Stimulated activated CD8-positive, alpha-beta memory T cell treated with anti-CD3 and anti-CD28 coated beads, Interleukin-15, amount 100 ng/mL, for 4 hours (primary cell): ENCODE results near the gene PEA15.
A peak's percentile ranks its signal among the peaks of the same experiment; 100 is the strongest.

ENCODE experiments used
- DNase-seq, 2 donors: peaks; one replicate each; pipeline ENCODE4 v3.0.0-alpha.2; 2020; ENCODE audit warnings: low read depth in 2 of 2

The PEA15 gene

DNA sequence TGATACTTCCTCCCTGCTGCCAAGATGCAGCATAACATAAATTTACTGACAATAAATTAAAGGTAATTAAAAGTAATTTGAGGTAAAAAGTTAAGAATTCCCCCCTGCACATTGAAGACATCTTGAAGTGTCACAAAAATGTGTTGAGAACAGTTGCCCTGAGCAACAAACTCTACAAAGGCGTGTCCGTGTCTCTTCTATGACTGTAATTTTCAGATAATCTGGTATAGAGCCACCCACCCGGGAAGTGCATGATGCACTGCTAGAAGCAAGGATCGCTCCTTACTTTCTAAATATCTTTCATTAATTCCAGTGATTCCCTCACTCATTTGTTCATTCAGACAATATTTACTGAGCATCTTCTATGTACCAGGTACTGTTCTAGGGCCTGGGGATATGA, 25.8 kb upstream of the PEA15 start:
- no peak for DNase-seq

DNA sequence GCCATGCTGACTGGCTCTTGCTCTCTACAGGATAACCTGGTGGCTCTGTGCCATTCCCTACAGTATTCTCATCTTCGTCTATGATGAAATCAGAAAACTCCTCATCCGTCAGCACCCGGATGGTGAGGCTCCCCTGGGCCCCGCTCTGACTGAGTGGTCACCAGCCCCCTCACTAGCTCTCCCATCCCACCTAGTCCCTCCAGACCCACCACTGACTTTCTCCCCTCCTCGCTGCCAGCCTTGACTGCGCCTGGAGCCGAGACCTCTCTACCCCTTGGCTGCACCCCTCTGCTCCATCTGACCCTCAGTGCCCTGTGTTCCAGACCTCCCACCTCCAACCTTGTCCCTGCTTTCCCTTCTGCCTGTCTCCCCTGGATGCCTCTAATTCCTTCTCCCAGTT, 18.9 kb upstream of the PEA15 start:
- DNase-seq, result no peak

DNA sequence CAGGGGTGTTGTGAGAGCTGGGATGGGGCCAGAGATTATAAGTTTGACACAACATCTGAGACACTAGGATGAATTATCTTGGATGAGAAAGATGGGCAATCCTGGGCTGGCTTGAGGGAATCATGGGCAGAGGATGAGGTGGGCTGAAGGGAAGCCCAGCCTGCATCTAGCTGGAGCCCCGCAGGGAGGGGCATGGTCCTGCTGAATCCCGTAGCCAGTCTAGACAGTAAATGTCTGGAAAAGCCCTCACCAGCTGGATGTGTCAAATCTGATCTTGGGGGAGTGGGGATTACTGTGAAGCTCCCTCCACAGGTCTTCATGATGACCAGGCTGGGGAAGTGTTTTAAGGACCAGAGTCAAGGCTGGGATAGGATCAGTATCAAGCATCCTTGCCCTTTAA, 18.5 kb upstream of the PEA15 start:
- no peak for DNase-seq

DNA sequence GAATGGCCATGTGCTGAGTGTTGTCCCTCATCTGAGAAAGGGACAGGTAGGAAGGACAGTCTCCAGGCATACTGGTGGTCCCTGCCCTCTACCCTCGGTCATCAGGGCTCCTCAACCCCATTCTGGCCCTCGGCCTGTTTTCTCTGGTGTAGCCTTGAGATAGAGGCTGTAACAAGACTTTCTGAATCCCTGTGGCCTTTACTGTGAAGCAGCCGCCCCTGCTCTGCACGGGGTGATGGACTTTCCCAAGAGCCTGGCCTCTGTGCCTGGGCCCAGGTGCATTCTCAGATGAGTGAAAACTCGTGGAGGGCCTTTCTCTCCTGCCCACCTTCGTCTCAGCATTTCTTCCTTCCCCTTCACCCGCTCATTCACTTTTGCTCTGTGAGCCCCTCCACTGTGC, 17.8 kb upstream of the PEA15 start:
- no peak for DNase-seq

DNA sequence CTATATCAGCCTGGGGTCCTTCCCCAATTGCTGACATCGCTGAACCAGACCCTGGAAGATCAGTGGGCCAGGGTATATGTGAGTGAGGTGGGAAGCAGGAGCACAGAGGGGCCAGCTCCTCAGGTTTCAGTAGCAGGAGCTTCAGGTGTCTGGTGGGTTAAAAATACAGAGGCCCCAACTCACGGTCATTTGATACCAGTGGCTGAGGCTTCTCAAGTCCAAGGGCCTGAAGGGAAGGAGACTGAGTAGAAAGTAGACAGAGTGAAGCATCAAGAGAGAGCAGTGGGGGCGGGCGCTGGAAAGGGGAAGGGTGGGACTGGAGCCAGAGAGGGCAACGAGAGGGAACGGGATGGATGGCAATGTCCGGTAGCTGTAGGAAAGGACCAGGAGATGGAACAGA, 16.8 kb upstream of the PEA15 start:
- DNase-seq, result no peak

DNA sequence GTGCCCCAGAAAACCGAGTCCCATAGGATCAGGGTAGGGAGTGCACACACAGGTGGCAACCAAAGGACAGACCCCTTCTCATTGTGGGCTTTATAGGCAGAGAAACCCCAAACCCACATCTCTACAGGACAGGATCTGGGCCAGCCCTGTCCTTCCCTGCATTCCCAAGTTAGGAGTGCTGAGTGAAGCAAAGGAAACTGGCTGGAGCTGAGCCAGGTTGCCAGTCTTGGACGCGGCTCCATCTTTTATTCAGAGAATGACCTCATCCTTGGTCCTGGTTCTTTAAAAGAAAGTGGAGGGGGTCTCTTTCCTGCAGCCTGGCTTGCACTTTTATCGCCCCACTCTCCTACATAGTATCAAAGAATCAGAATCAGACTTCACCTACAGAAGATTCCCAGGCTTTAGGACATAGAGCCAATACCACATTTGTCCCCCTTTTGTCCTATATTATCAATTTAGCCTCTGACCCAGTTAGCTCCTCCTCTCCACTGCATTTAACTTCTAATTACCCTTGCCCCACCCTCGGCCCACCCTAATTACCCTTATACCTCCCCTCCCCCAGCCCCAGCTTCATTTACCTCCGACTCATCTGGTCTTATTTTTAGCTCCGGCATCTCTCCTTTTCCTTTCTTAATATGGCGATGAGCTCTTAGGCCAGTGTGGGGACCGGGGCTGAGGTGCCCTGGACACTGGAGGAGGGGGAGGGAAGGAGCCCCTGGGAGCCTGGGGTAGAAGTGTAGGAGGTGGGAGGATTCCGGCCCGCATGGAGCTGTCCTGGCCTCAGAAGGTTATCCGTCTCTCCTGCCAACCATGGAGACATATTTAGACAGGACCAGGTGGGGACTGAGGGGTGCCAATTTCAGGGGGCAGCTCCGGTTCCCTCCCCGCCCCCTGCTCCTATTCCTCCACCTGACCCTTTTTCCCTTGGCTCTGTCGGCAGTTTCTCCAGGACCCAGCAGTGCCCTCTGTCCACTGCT, 15.2 kb upstream of the PEA15 start, which contains the start of gene CASQ1:
Gene CASQ1, plus strand, starts transcription at position 927 of the 977 bp plus-strand sequence. CDS start 177 bp downstream, outside the sequence.
- DNase-seq, result no peak

DNA sequence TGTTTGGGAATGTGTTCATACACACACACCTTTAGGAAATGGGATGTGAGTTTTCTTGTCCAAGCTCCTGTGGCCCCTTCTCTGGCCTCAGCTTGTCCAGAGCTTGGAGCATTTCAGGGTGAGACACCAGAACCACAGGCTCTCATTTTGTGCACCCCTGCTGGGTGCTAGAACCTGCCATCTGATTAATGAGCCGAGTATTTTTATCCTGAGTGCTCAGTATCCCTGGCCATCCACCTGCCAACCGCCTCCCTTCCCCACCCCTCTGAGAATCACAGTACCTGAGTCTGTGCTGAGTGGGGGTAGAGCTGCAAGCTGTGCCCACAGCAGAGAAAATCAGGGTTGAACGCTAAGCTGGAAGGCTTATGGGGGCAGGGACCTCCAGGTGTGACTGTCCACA, 13.4 kb upstream of the PEA15 start:
- DNase-seq, result no peak

DNA sequence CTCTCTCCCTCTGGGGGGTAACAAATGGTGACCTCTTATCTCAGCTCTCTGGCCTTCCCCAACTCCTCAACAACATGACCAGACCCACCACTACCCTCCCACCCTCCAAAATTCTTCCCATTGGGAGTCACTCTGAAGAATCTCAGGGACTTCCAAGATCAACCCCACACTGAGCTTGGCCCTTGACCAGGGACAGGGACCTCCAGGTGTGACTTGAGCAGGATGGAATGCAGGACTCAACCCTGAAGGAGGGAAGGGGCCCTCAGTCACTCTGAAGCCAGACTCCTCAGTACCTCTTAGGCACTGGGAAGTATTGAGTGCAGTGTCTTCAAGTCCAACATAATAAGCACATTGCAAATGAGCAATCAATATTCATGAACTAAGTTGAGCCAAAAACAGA, 12.9 kb upstream of the PEA15 start:
- DNase-seq, result no peak

DNA sequence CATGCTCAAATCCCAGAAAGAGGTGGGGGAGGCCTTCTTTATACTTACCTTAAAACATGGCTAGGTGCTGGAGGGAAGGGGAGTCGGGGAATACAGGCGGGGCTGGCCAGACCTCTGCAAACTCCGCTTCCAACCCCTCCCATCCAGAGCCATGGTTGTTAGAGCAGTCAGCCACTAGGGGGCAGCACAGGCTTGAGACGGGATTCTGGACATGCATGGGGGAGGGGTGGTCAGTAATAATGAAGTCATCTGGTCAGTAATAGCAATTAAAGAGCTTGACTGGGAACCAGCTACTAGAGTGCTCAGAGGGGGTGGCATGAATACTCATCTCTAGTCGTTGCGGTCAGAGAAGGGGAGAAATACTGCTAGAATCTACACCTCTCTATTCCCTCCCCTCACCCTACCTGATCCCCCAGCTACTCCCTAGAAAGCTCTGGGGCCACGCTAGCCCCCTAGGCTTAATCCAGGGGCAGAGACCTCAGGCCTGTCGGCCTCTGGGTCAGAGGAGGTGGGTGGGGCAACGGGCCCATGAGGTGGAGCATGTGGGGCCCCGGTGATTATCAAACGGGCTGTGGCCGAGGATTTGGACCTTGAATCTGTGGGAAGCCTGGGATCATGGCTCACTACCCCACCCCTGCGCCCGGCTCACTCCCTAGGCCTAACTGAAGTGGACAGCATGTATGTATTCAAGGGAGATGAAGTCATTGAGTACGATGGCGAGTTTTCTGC, 11.9 kb upstream of the PEA15 start:
- peak; percentile 40 to 65 for DNase-seq

DNA sequence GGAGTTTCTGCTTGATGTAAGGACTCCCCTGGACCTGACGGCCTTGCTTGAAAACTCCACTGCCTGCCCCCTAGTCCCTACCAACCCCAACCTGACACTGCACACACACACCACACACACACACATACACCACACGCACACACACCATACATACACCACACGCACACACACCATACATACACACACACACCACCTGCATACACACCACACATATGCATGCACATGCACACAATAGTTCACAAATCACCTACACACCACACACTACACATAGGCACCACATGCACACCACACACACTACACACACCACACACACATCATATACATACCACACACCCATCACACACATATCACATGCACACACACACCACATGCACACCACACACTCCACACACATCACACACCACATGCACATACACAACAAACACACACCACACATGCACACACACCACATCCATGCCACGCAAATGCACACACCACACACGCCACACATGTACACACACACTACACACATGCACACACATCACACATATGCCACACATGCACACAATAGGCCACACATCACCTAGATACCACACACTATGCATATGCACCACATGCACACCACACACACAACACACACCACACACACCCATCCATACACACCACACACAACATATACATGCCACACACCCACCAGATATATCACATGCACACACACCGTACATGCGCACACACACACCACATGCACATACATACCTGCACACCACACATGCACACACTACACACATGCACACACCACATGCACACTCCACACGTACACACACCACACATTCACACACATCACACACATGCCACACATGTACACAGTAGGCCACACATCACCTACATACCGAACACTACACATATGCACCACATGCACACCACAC, 11.1 kb upstream of the PEA15 start:
- DNase-seq, result no peak

DNA sequence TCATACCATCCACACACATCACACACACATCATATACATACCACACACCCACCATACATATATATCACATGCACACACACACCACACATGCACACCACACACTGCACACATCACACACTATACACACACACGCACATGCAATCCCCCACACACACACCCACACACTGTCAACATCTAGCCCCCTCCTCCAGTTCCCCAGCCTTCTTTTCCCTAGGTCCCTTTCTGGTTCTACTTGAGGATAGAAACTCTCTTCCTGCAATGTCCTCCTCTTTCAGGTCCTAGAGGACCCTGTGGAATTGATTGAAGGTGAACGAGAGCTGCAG, 10.5 kb upstream of the PEA15 start:
- DNase-seq, result no peak

DNA sequence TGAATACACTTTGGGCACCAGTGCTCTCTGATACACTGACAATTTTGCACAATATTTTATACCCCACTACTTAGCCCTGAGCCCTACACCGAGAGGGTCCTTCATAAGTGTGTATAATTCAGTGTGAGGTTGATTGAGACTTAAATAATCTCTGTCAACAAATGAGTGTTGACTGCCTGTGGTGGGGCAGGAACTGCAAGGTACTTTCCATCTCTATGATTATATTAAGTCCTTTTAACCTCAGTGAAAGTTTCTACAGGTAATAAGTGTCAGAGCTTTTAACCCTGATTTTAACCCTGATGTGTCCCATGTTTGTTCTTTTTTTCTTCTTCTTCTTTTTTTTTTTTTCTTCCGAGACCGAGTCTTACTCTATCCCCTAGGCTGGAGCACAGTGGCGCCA, 9.0 kb upstream of the PEA15 start:
- DNase-seq, result no peak

DNA sequence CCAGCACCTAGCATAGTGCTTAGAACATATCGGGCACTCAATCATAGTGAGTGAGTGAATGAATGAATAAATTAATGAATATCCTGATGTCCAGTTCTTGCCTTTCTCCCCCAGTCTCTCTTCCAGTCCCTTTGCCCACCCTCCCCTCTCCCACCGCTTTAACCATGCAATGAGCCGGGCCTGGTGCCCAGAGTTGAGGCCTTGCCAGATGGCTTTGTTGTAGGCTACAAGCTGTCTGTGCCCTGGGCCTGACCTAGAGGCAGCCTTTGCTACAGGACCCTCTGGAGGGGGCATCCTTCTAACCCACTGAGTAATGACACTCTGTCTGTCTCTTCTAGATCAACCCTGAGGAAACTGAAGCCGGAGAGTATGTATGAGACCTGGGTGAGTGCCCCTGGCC, 8.0 kb upstream of the PEA15 start:
- no peak for DNase-seq

DNA sequence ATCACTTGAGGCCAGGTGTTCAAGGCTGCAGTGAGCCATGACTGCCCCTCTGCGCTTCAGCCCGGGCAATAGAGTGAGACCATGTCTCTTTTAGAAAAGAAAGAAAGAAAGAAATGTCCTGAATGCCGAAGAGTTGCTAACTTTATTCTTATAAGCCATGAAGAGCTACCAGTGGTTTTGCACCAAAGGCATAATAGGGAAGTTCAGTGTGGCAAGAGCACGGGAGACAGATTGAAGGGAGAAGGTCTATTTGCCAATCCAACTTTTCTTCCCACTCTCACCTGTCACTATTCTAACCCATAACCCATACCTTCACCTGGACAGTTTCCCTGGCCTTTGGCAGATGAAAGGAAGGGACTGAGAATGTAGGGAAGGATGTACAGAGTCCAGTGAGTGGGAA, 4.4 kb upstream of the PEA15 start:
- no peak for DNase-seq

DNA sequence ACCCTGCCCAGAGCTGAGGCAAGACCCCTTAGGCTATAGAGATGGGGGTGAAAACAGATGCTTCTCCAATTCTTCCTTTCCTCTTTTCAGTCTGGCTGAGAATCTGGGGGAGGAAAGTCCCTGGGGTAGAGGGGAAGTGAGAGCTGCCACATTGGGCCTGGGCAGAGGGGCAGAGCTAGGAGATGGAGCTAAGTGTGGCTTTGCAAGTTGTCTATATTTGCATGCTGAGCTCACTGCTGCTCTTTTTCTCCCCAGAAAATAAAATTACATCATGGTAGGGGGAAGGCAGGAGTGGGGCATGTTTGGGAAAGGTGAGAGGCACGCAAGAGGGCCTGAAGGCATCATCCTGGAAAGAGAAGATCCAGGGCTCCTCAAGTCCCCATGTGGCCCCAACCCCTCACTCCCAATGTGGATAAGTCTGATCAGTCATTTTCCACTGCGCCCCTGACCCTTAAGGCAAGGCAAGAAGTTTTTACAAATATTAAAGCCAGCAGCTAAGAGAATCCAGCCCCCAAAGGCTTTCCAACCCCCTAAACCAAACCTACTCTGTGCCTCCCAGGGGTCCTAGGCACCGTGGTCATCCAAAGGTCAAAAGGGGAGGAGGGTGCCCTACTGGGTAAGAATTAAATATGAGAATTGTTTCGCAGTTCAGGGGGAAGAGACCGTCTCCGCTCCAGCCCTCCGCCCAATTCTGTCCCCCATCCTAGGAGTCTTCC, 500 bp upstream of the PEA15 start:
- no peak for DNase-seq

DNA sequence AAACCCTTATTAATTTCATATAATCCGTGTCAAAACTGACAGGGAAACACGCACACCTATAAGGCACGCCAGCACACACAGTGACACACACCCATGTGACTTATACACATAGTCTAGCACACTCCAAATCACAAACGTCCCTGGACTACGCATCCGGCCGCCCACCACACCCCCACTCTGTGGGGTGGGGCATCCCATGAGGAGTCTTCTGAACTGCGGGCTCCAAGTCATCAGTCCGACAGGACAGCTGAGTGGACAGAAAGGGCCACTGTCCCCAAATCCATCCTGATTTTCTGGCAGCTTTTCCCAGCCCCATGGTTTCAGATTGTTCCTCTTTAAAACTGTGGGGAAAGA, 829 bp downstream of the PEA15 start:
- DNase-seq, result peak; percentile 29 to 40

DNA sequence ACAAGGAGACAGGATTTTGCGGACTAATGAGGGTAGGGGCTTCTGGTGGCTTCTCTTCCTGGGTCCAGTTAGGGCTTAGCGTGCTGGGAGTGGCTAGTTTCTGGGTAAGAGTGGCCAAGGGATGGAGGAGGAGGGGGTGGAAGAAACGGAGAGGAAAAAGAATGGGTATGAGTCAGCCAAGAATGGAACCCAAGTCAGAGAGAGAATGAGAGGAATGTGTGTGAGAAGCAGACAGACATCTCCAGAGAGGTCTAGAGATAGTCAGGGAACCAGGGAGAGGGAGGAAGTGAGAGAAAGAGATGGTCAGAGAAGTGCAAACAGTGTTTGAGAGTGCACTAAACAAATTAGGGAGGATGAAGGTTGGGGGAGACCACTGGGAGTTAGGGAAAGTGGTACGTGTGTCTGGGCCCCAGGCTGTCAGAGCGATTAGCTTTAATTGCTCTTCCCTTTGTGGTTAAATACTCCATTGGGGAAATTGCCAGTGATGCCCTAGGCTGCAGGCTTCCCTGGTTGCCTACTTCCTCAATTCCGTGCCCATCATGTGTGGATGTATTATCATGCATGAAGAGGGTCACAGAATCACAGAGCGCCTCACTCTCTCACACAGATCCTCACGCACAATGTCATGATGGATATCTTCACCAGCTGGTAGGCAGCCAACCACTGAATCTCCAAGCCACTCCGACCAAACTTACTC, 1.4 kb downstream of the PEA15 start:
- DNase-seq, result no peak

DNA sequence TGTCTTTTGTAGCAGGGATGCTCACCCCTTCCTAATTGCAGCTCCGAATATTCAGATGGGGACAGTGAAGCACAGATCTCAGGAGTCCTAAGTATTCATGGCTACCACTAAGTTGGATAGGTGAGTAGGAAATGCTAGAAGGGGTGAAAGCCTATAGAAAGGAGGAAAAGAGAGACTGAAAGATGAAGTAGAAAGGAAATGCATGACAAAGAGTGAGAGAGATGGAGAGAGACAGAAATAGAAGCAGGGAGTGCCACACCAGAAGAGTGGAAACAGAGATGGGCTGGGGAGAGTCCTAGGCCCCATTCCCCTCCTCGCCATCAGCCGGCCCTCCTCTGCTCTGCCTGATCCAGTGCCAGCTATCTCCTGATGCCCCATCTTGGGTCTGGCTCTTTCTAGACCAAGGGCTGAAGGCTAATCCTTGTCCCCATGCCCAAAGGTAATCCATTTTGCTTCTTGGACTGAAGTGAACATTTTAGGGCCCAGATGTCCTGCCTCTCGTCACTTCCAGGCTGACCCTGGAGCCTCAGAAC, 2.0 kb downstream of the PEA15 start:
- no peak for DNase-seq

DNA sequence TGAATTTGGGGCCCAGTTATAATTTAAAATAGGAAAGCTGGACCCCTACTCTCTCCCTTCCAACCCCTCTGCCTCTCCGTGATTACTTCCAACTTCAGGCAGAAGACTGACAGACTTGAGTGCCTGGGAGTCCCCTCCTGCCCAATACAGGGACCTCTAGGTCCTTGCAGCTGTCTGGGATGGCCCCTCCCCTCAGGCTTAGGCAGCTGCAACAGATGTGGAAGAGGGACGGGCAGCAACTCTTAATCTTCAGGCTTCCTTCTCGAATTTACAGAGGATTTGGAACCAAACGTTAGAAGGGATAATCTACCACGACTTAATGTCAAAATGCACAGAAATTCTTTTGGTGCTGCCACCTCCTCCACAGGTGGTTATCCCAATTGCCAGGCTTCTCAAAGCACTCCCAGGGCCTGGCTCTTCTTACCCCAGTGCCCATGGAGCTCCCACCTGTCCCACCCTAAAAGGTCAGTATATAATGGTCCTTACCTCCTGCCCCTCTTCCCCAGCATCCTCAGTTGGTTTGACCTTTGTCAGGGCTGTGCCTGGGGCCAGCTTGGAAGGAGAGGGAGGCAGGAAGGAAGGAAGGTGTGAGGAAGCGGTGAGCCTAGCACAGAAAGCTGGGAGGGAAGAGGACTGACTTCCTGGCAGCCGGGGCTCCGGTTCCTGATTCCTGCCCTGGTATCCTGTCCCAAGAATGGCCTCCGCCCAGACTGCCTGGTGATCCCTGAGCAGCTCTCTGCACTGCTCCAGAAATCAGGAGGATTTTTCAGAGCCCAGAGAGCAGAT, 2.8 kb downstream of the PEA15 start:
- DNase-seq, result no peak
